OCI-LY7 (cell line): Measurements from ENCODE around the gene STRBP.
A peak's percentile ranks its signal among the peaks of the same experiment; 100 is the strongest.

Experiments
- EZH2phosphoT487 ChIP-seq: fragments of 200-600 bp; sonication (generic); IDR thresholded peaks from 2 replicates; pipeline ENCODE4 v1.6.1; 2018; ENCODE audit warnings: low read depth, borderline replicate concordance, mild to moderate bottlenecking, mixed run types, antibody characterized with exemption, low read length, moderate library complexity, mixed read lengths
- TF ChIP-seq, protein P1 (sequence below): fragments of 200-600 bp; sonication (generic); conservative IDR thresholded peaks from 2 replicates; pipeline ENCODE4 v1.5.1; 2014; ENCODE audit warnings: mild to moderate bottlenecking, antibody characterized with exemption, low read length, moderate library complexity, mixed read lengths

GRCh38 chr9:123107639-123108285 lies 160.6 kb downstream of the STRBP start:
- TF ChIP-seq, protein P1, sequence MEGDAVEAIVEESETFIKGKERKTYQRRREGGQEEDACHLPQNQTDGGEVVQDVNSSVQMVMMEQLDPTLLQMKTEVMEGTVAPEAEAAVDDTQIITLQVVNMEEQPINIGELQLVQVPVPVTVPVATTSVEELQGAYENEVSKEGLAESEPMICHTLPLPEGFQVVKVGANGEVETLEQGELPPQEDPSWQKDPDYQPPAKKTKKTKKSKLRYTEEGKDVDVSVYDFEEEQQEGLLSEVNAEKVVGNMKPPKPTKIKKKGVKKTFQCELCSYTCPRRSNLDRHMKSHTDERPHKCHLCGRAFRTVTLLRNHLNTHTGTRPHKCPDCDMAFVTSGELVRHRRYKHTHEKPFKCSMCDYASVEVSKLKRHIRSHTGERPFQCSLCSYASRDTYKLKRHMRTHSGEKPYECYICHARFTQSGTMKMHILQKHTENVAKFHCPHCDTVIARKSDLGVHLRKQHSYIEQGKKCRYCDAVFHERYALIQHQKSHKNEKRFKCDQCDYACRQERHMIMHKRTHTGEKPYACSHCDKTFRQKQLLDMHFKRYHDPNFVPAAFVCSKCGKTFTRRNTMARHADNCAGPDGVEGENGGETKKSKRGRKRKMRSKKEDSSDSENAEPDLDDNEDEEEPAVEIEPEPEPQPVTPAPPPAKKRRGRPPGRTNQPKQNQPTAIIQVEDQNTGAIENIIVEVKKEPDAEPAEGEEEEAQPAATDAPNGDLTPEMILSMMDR, result peak; percentile 39
- TF ChIP-seq EZH2phosphoT487, result no peak
